KOPT-K1 (cell line): ENCODE data around the gene TXNRD1.

Experiments used
- H3K27ac ChIP-seq: fragments of 200-600 bp; sonication (generic); 2 replicates; pipeline ENCODE4 v1.5.1; 2016; ENCODE audit warnings: antibody characterized with exemption, mild to moderate bottlenecking, low read depth, low read length; ENCODE audit not compliant: poor library complexity, severe bottlenecking
- H3K36me3 ChIP-seq: fragments of 200-600 bp; sonication (generic); 2 replicates; pipeline ENCODE4 v1.5.1; 2017; ENCODE audit warnings: antibody characterized with exemption, mild to moderate bottlenecking, low read length, moderate library complexity; ENCODE audit not compliant: insufficient read depth
- H3K9me3 ChIP-seq: fragments of 200-600 bp; sonication (generic); 2 replicates; pipeline ENCODE4 v1.5.1; 2017; ENCODE audit warnings: antibody characterized with exemption, low read length, mild to moderate bottlenecking; ENCODE audit not compliant: insufficient read depth, poor library complexity, severe bottlenecking

TXNRD1 gene

GRCh38 chr12:104344682-104345081 is 129.1 kb downstream of the TXNRD1 start:
- Histone ChIP-seq H3K27ac (no peak overlapping the region), H3K9me3 (no peaks in the 10 kb centered on the region), H3K36me3 (peaks cover 100% of the 10 kb centered on the region)

- Histone ChIP-seq H3K27ac (no peak overlapping the region), H3K36me3 (peaks cover 100% of the 10 kb centered on the region), H3K9me3 (no peaks in the 10 kb centered on the region)
These were observed 129.9 kb downstream of the TXNRD1 start for GRCh38 chr12:104345234-104346066.

- Histone ChIP-seq H3K27ac (no peak overlapping the region), H3K36me3 (peaks cover 100% of the 10 kb centered on the region), H3K9me3 (no peaks in the 10 kb centered on the region)
These were observed 131.9 kb downstream of the TXNRD1 start for GRCh38 chr12:104347374-104348075.

GRCh38 chr12:104348283-104348993 is 132.9 kb downstream of the TXNRD1 start:
- Histone ChIP-seq H3K27ac (no peak overlapping the region), H3K36me3 (peaks cover 99% of the 10 kb centered on the region), H3K9me3 (no peaks in the 10 kb centered on the region)

- no peak overlapping the region for H3K27ac ChIP-seq
- peaks cover 93% of the 10 kb centered on the region for H3K36me3 ChIP-seq
- no peaks in the 10 kb centered on the region for H3K9me3 ChIP-seq
These were observed 133.5 kb downstream of the TXNRD1 start for GRCh38 chr12:104348994-104349494.

GRCh38 chr12:104350211-104351056 is 134.9 kb downstream of the TXNRD1 start:
- H3K27ac ChIP-seq, result no peak overlapping the region
- no peaks in the 10 kb centered on the region for H3K9me3 ChIP-seq
- H3K36me3 ChIP-seq, result peaks cover 91% of the 10 kb centered on the region

GRCh38 chr12:104351057-104351983 is 135.7 kb downstream of the TXNRD1 start:
- Histone ChIP-seq H3K9me3 (no peaks in the 10 kb centered on the region), H3K27ac (no peak overlapping the region), H3K36me3 (peaks cover 85% of the 10 kb centered on the region)

- peaks cover 76% of the 10 kb centered on the region for H3K36me3 ChIP-seq
- no peak overlapping the region for H3K27ac ChIP-seq
- H3K9me3 ChIP-seq, result no peaks in the 10 kb centered on the region
These were observed 136.6 kb downstream of the TXNRD1 start for GRCh38 chr12:104352106-104352713.

GRCh38 chr12:104353012-104353981 is 137.7 kb downstream of the TXNRD1 start:
- no peaks in the 10 kb centered on the region for H3K9me3 ChIP-seq
- peaks cover 65% of the 10 kb centered on the region for H3K36me3 ChIP-seq
- H3K27ac ChIP-seq, result no peak overlapping the region

GRCh38 chr12:104354167-104354867 is 138.7 kb downstream of the TXNRD1 start:
- Histone ChIP-seq H3K9me3 (no peaks in the 10 kb centered on the region), H3K27ac (no peak overlapping the region), H3K36me3 (peaks cover 55% of the 10 kb centered on the region)

GRCh38 chr12:104354868-104355570 is 139.4 kb downstream of the TXNRD1 start:
- peaks cover 48% of the 10 kb centered on the region for H3K36me3 ChIP-seq
- H3K9me3 ChIP-seq, result no peaks in the 10 kb centered on the region
- H3K27ac ChIP-seq, result no peak overlapping the region
